PFSK-1 (cell line): ENCODE results near the gene AP2A2.

ENCODE experiments used
- FOXP2 ChIP-seq: optimal IDR thresholded peaks from 2 replicates; pipeline ENCODE3; 2011; ENCODE audit warnings: borderline replicate concordance, control low read depth, inconsistent platforms; ENCODE audit not compliant: insufficient read depth; ENCODE audit errors: extremely low read length, extremely low read depth
- POLR2AphosphoS5 ChIP-seq: IDR thresholded peaks from 2 replicates; pipeline ENCODE4 v1.6.1; 2012; ENCODE audit warnings: low read depth, mild to moderate bottlenecking, control low read depth, low read length, moderate library complexity
- REST ChIP-seq, 2 experiments: IDR thresholded peaks; 2 replicates each; pipeline versions ENCODE4 v1.6.1 to v1.8.0; 2011 to 2012; ENCODE audit warnings: low read depth in 2 of 2, low read length in 2 of 2, control low read depth in 1 of 2, inconsistent platforms in 1 of 2, mild to moderate bottlenecking in 1 of 2, moderate library complexity in 1 of 2; ENCODE audit not compliant: insufficient read depth in 1 of 2
- SIN3A ChIP-seq: IDR thresholded peaks from 2 replicates; pipeline ENCODE4 v1.6.1; 2012; ENCODE audit warnings: mild to moderate bottlenecking, low read length, moderate library complexity, borderline replicate concordance; ENCODE audit not compliant: insufficient read depth
- TAF1 ChIP-seq: IDR thresholded peaks from 2 replicates; pipeline ENCODE4 v1.6.1; 2012; ENCODE audit warnings: low read length, control low read depth, borderline replicate concordance; ENCODE audit not compliant: insufficient read depth

The AP2A2 gene

GRCh38 chr11:1036303-1036923 is 110.7 kb downstream of the AP2A2 start, which contains the start of gene MUC6:
Gene MUC6 (minus strand): TSS chr11:1036718. CDS start chr11:1036655, 63 bp downstream.
- TF ChIP-seq REST (IDR thresholded peaks at IDR 0.05; ENCODE audit: insufficient read depth in 1 of 2, low read depth in 2 of 2, low read length in 2 of 2) = no peak
- TF ChIP-seq FOXP2 = no peak
- TF ChIP-seq TAF1 = no peak
- no peak for TF ChIP-seq SIN3A
- no peak for TF ChIP-seq POLR2AphosphoS5

DNA sequence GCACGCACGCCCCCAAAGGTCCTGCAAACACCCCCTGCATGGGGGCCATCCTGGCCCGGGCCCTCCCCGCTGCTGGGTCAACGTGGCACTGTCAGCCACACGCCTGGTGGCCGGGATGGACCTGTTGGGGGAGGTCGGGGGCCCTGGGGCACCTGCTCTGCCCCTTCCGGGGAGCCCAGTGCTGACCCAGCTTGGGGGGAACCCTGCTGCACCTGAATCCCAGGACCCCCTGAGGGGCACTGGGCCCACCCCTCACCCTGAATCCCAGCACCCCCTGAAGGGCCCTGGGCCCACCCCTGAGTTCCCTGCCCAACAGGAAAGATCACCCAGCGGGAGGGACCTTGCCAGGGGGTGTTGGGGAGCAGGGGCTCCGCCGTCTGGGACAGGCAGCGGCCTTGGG is 111.3 kb downstream of the AP2A2 start:
- no peak for TF ChIP-seq TAF1
- no peak for TF ChIP-seq SIN3A
- TF ChIP-seq POLR2AphosphoS5 = no peak
- no peak for TF ChIP-seq REST (IDR thresholded peaks at IDR 0.05; ENCODE audit: insufficient read depth in 1 of 2, low read depth in 2 of 2, low read length in 2 of 2)
- no peak for TF ChIP-seq FOXP2

GRCh38 chr11:1037506-1038055 is 111.9 kb downstream of the AP2A2 start:
- no peak for TF ChIP-seq SIN3A
- TF ChIP-seq REST (IDR thresholded peaks at IDR 0.05; ENCODE audit: insufficient read depth in 1 of 2, low read depth in 2 of 2, low read length in 2 of 2) = no peak
- TF ChIP-seq FOXP2 = no peak
- no peak for TF ChIP-seq POLR2AphosphoS5
- no peak for TF ChIP-seq TAF1

- TF ChIP-seq TAF1 = no peak
- TF ChIP-seq FOXP2 = no peak
- no peak for TF ChIP-seq REST (IDR thresholded peaks at IDR 0.05; ENCODE audit: insufficient read depth in 1 of 2, low read depth in 2 of 2, low read length in 2 of 2)
- no peak for TF ChIP-seq SIN3A
- TF ChIP-seq POLR2AphosphoS5 = no peak
These were observed 112.7 kb downstream of the AP2A2 start for GRCh38 chr11:1038361-1038760.
